D721Med (cell line): ENCODE data around the gene SUMF1.

Experiments
- DNase-seq: peaks from one replicate; pipeline ENCODE4 v3.0.0; 2011; ENCODE audit warnings: low spot score; ENCODE audit not compliant: insufficient read length
- FAIRE-seq: peaks from 2 replicates; lab custom pipeline; 2011; peaks lifted over from hg19 to GRCh38; lab: Jason Lieb, UNC
- TF ChIP-seq, protein P1 (sequence below): IDR thresholded peaks from 2 replicates; pipeline ENCODE4 v1.5.1; 2012; ENCODE audit warnings: mild to moderate bottlenecking, control low read depth; ENCODE audit not compliant: insufficient read depth; ENCODE audit errors: missing control alignments

Gene SUMF1

DNA sequence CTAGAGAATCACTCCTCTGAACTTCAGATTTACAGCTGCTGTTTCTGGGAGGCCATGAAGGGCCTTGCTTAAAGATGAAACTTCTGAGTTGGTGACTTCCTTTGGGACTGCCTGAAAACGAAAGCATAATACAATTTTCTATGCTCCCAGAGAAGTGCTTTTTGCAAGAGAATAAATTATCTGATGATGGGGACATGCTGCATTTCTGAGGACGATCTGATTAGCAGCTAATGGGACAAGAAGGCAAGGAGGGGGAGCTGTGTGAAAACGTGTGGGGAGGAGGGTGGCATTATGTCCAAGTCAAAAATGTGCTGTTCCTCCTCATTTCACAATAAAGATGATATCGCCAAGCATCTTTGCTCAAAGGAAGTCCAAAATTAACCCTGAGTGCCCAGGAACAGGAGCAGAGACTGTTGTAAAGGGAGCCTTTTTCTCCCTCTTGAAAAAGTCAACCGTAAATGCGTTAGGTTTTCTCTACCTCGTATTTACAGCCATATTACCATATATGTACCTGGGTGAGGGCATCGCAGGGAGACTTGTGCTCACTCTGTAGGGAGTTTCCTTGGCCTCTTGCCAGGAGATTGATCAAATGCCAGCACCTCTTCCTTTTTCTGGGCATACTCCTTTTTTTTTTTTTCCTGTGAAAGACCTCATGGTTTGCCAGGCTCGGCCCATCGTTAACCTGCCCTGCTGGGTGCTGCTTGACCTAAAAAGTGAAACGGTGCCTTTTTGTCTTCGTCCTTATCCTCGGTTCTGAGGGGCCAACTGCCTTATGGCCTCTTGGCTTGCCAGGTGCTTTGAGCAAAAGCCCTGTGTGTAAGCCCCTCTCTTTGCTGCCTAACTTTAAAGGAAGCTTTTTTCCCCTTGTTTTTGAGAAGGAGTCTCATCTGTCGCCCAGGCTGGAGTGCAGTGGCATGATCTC lies 37.5 kb upstream of the SUMF1 start:
- TF ChIP-seq, protein P1, sequence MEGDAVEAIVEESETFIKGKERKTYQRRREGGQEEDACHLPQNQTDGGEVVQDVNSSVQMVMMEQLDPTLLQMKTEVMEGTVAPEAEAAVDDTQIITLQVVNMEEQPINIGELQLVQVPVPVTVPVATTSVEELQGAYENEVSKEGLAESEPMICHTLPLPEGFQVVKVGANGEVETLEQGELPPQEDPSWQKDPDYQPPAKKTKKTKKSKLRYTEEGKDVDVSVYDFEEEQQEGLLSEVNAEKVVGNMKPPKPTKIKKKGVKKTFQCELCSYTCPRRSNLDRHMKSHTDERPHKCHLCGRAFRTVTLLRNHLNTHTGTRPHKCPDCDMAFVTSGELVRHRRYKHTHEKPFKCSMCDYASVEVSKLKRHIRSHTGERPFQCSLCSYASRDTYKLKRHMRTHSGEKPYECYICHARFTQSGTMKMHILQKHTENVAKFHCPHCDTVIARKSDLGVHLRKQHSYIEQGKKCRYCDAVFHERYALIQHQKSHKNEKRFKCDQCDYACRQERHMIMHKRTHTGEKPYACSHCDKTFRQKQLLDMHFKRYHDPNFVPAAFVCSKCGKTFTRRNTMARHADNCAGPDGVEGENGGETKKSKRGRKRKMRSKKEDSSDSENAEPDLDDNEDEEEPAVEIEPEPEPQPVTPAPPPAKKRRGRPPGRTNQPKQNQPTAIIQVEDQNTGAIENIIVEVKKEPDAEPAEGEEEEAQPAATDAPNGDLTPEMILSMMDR: no peak
- DNase-seq (no peak), FAIRE-seq (no peak)

DNA sequence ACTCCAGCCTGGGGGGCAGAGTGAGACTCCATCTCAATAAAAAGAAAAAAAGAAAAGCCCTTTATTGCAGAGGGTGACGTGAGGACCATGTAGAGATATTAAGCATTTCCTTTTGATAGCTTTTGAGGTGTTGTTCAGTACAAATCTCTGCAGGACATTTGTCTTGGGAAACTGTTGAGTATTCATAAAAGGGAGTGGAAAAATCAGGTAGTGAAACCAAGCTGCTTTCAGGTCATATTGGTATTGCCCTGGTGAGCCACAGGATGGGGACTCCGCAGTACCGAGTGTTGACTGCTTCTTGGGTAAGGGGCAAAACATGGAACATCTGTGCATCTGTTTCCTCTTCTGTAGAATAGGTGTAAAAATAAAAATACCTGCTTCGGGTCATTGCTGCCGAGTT lies 36.0 kb upstream of the SUMF1 start:
- TF ChIP-seq, protein P1: no peak
- FAIRE-seq: no peak

DNA sequence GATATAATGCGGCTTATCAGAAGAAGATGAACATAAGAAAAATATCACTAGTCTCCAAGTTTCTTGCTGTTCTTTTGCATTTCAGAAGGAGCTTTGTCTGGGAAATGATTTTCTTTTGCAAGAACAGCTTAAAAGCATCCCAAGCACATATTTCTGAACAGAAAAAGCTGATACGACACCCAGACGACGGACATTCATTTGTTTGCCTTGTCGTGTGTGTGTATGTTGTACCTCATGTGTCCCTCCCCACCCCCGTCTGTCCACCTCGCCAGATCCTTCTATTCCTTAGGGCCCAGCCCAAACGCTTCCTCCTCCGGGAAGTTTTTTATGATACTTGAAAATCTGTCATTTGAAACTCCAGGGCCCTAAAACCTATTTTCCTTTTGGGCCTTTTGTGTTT lies 34.9 kb upstream of the SUMF1 start:
- FAIRE-seq (no peak), DNase-seq (no peak)
- TF ChIP-seq, protein P1: no peak

More for the DNA sequence above, 36.0 kb upstream of the SUMF1 start:
- no peak for DNase-seq

DNA sequence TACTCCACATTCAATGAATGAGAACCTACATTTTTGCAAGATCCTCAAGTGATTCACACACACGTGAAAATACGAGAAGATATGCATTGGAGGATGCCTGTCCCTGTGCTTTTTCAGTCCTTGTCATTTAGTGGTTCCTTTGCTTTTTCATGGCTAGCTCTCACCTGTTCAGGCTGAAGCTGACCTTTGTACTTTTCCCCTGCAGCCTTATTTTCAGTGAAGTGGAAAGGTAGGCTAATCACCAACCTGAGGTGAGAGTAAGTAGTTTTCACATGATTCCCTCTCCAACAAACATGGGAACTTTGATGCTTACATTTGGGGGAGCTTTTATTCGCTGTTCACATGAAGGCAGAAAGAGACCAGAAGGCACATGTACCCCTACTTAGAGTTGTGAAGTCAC lies 34.4 kb upstream of the SUMF1 start:
- TF ChIP-seq, protein P1: no peak
- FAIRE-seq (no peak), DNase-seq (no peak)

DNA sequence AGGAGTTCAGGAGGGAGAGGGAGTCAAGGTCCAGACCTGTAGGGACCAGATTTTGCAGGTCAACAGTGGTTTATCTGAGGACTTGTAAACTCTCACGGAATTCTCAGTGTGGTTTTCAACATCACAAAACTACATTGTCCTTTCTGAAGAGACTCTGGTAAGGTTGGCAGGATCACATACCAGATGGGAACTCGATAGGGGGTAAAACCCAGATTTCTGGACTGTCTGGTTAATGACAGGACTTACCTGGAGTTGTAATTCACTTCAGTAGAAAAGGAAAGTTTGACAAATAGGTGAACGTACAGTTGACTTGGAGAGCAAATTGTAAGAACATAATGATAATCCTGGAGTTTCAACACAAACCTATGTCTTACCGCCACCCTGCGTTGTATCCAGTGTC lies 31.4 kb upstream of the SUMF1 start:
- TF ChIP-seq, protein P1: no peak
- FAIRE-seq (no peak), DNase-seq (no peak)

- DNase-seq: no peak
These were observed 30.8 kb upstream of the SUMF1 start for GRCh38 chr3:4497843-4498324.

More at GRCh38 chr3:4497843-4498324, 30.8 kb upstream of the SUMF1 start:
- no peak for FAIRE-seq
- TF ChIP-seq, protein P1: no peak
